HUES64 (cell line): Measurements from ENCODE around the gene ALPI.
"Not testable (repeated sequence)": the region's sequence is repeated elsewhere in the genome, so short reads cannot be mapped to it uniquely, and the experiment has no call there.

Experiments used
- H3K27ac ChIP-seq: 2 replicates; pipeline ENCODE4 v1.7.0; 2013; ENCODE audit warnings: low read depth, low read length, inconsistent platforms
- H3K27me3 ChIP-seq: 2 replicates; pipeline ENCODE4 v1.6.1; 2013; ENCODE audit warnings: mild to moderate bottlenecking, low read length; ENCODE audit not compliant: insufficient read depth
- H3K36me3 ChIP-seq: 2 replicates; pipeline ENCODE4 v1.6.1; 2013; ENCODE audit warnings: mild to moderate bottlenecking, low read length; ENCODE audit not compliant: insufficient read depth
- H3K4me1 ChIP-seq: 2 replicates; pipeline ENCODE4 v1.6.1; 2013; ENCODE audit warnings: mild to moderate bottlenecking, low read length, moderate library complexity; ENCODE audit not compliant: insufficient read depth
- H3K4me3 ChIP-seq: 2 replicates; pipeline ENCODE4 v1.5.1; 2013; ENCODE audit warnings: mild to moderate bottlenecking, low read length, moderate library complexity
- H3K9ac ChIP-seq: 2 replicates; pipeline ENCODE4 v1.6.1; 2013; ENCODE audit warnings: mild to moderate bottlenecking, low read depth, low read length
- H3K9me3 ChIP-seq: 2 replicates; pipeline ENCODE4 v1.6.1; 2013; ENCODE audit warnings: low read depth, low read length; ENCODE audit not compliant: insufficient read depth
- WGBS: fragments of 150-250, 120-280 bp; methylation state at CpG from one replicate; pipeline ENCODE4 v1.1.7; 2013; ENCODE audit warnings: missing lambda C conversion rate; 5-methylcytosine and 5-hydroxymethylcytosine counted together

Gene ALPI

DNA sequence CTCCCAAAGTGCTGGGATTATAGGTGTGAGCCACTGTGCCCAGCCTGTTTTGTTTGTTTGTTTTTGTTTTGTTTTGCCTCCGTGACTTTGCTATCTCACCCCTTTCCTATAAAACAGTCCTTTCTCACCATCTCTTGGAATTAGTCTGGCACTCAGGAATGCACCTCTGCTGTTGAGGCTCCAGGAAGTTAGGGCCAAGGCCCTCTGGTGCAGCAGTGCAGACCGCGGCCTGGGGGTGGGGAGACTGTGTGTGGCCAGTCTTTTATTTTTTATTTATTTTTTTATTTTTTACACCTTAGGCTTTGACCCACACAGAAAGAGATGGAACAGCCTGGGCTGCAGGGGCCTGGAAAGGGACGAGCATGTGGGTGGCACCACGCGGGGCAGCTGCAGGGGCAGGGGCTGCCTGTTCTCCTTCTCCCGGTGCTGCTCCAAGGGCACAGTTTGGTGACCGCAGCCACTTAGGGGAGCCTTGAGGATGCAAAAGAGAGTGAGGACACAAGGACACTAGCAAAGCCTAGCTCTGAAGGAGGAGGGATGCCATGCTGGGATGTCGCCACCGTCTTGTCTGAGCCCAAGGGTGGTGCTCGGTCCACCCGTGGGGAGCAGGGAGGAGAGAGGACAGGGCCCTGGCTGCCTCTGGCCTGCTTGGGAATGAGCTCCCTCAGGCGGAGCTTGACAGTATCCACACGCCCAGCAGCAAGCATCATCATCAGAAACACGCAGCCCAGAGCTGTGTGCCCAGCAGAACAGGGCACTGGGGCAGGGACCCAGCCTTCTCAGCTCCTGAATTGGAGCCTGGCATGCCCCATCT is 19.4 kb upstream of the ALPI start:
- Histone ChIP-seq H3K36me3 (no peaks in the 10 kb centered on the region), H3K4me3 (no peak overlapping the region), H3K27ac (no peak overlapping the region), H3K4me1 (0 out of 2 replicates have a peak, but pooled peaks cover 3% of the 10 kb centered on the region), H3K9ac (no peak overlapping the region), H3K27me3 (no peaks in the 10 kb centered on the region; the same call in 1 of the 2 replicates), H3K9me3 (no peaks in the 10 kb centered on the region)
- 87% methylated on average over 12 of the region's 15 CpGs for WGBS

DNA sequence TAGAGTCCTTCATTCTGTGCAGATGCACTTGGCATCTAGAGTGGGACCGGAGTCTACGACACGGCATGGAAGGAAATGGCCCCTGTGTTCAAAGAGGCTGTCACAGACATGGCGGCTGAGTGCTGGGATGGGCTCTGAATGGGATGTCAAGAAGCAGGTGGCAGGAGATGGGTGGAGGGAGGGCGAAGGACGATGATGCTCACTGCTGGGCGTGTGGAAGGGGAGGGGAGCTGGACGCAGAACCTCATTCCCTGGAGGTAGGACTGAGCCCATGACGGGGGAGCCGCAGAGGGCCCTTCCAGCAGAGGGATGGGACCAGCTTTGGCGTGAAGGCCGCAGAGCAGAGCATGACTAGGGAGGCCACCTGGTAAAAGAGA is 18.8 kb upstream of the ALPI start:
- Histone ChIP-seq H3K4me3 (no peak overlapping the region), H3K27me3 (no peaks in the 10 kb centered on the region; the same call in 1 of the 2 replicates), H3K9me3 (no peaks in the 10 kb centered on the region), H3K9ac (no peak overlapping the region), H3K36me3 (no peaks in the 10 kb centered on the region), H3K4me1 (0 out of 2 replicates have a peak, but pooled peaks cover 3% of the 10 kb centered on the region), H3K27ac (no peak overlapping the region)
- WGBS = 94% methylated on average over 12 of the region's 12 CpGs

DNA sequence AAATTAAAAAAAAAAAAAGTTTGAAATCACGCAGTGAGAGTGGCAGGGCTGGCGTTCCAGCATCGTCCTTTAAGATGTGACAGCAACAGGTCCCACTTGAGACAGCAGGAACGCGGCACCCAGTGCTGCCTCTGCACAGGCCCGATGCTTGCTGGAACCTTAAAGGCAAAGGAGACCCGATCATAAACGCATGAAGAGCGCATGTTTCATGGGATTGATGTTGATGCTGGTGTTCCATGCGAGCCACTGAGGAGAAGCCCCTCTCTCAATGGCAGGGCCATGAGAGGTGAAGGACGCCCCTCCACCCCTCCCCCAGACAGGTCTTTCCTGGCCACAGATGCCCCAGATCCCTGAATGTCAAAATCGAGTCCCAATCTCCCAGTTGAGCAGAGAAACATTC is 17.9 kb upstream of the ALPI start:
- Histone ChIP-seq H3K4me3 (no peak overlapping the region), H3K9me3 (no peaks in the 10 kb centered on the region), H3K9ac (no peak overlapping the region), H3K36me3 (no peaks in the 10 kb centered on the region), H3K4me1 (no peaks in the 10 kb centered on the region), H3K27me3 (no peaks in the 10 kb centered on the region; the same call in 1 of the 2 replicates), H3K27ac (no peak overlapping the region)
- WGBS = 90% methylated on average over 12 of the region's 12 CpGs

DNA sequence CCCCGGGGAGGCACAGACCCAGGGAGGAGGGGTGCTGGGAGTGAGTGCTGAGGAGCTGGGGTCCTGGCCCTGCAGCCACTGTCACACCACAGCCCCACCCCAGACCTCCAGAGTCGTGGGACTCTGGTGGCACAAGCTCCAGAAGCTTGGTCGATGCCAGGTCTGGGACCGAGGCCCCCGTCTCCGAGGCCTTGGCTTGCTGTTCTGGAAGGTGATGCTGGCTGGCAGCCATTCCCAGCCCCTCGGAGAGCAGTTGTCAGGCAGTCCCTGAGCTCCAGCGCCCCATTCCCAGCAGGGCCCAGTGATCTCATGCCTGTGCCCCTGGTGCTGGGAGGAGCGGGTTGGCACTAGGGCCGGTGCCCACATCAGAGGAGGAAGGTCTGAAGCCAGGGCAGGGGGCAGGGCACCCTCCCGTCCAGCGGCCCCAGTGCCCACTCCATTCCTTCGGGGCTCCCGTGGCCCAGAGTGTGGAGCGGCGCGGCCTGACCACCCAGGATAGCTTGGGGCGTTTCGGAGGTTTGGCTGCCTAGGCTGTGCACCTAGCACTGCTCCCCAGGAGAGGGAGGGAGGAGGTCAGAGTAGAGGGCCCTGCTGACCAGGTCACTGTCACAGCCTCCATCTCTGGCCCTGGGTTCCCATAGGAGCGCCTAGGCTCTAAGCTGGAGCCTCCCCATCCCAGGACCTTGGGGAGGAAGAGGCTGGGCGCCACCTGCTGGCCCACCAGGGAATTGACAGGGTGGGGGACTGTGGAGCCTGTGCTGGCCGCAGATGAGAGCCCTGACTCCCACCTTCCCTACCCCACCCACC is 16.8 kb upstream of the ALPI start:
- 84% methylated on average over 20 of the region's 22 CpGs for WGBS
- Histone ChIP-seq H3K27me3 (no peaks in the 10 kb centered on the region; the same call in 1 of the 2 replicates), H3K36me3 (no peaks in the 10 kb centered on the region), H3K4me3 (no peak overlapping the region), H3K4me1 (no peaks in the 10 kb centered on the region), H3K9me3 (no peaks in the 10 kb centered on the region), H3K27ac (no peak overlapping the region), H3K9ac (no peak overlapping the region)

DNA sequence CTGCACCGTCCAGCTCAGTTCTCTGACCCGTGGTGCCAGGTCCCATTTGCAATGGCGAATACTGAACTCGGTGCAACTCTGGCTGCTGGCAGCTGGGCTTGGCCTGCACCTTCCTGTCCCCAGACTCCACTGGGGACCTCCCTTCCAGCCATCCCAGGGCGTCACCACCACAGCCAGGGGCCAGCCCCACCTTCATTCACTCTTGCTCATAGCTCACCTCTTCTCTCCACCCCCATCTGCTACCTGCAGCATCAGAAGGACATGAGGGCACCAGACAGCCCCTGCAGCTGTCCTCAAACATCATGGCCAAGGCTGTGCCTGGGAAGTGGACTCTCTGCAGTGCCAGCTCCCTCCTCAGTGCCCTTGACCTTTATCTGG is 16.2 kb upstream of the ALPI start:
- 33% methylated on average over 4 of the region's 5 CpGs for WGBS
- no peak overlapping the region for H3K27ac ChIP-seq
- H3K36me3 ChIP-seq = no peaks in the 10 kb centered on the region

DNA sequence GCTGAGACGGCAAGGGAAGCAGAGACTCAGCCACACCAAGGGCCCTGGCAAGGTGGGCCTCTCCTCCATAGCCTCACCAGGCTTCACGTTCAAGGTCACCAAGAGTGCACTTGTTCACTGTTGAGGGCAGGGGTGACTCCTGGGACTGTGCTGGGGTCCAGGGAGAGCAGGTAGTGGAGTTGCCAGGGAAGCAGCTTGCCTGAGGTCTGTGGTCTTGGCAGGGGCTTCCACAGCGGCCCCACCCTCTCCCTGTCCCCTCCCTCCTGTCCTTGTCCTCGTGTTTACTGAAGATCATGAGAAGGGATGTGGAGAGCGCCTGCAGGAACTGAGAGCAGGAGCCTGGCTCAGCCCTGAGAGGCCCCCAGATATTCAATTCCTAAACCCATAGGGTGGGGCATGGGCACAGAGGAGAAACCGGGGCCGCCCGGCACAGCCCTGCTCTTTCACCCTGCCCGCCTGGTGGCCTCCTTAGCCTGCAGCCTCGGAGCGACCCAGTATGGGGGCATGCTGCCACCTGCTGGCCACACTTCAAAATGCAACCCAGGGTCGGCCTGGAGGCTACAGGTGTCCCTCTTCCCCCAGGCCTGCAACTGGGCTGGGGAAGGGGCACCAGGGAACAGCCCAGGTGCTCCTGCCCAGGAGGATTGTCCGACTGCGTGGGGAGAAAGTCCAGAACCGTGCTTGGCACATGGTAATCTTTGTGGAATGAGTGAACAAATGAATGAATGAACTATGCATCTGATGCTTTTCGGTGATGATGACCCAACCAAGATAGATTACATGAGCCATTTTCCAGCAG is 15.5 kb upstream of the ALPI start:
- H3K27me3 ChIP-seq, H3K9me3 ChIP-seq, H3K36me3 ChIP-seq, H3K27ac ChIP-seq, H3K4me1 ChIP-seq, H3K9ac ChIP-seq, H3K4me3 ChIP-seq: not testable (repeated sequence)
- WGBS = 27% methylated on average over 16 of the region's 16 CpGs

More for the DNA sequence above, 16.2 kb upstream of the ALPI start:
- no peaks in the 10 kb centered on the region for H3K4me1 ChIP-seq
- H3K27me3 ChIP-seq = no peaks in the 10 kb centered on the region; the same call in 1 of the 2 replicates
- H3K4me3 ChIP-seq = no peak overlapping the region
- no peaks in the 10 kb centered on the region for H3K9me3 ChIP-seq
- H3K9ac ChIP-seq = no peak overlapping the region

DNA sequence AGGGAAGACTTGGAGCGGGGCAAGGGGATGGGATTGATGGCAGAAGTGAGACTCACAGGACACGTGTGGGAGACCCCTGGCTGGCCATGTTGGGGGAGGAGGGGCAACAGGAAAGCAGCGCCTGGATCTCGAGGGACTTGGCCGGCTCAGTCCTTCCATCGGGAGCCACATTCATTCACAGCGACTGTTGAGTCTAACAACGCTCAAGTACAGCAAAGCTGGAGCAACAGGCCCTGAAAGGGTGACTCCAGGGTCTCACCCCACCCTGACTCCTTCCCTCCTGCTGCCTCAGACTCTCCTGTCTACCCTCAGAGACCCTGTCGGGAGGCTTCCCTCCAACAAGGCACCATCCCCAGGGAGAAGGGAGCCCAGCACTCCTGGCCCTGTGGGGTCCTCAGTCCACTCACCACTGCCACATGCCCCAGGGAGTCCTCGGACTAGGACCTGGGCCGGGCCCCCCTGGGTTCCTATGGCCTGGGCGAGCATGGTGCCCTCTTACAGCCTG is 14.8 kb upstream of the ALPI start:
- Histone ChIP-seq H3K4me1 (no peaks in the 10 kb centered on the region), H3K9me3 (no peaks in the 10 kb centered on the region), H3K27me3 (no peaks in the 10 kb centered on the region; the same call in 1 of the 2 replicates), H3K9ac (no peak overlapping the region), H3K36me3 (no peaks in the 10 kb centered on the region), H3K27ac (no peak overlapping the region), H3K4me3 (no peak overlapping the region)
- 86% methylated on average over 12 of the region's 12 CpGs for WGBS

DNA sequence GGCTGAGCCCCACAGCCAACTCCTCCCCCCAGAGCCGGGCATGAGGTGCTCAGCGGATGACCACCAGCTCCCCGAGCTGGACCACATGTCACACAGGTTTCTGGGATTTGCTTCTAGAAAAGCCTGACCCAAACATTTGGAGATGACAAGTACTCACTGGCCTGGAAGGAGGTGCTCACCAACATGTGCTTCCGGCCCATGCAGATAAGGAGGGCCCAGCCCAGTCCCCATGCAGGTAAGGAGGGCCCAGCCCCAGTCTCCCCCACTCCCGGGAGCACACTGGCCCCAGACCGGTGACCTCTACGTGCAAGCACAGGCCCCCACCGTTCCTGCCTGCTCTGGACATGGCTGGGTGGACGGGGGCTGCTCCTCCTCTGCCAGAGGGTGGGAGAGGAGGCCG is 14.0 kb upstream of the ALPI start:
- not testable (repeated sequence) for H3K4me3 ChIP-seq, H3K4me1 ChIP-seq, H3K27me3 ChIP-seq, H3K27ac ChIP-seq, H3K9me3 ChIP-seq, H3K9ac ChIP-seq, H3K36me3 ChIP-seq
- 88% methylated on average over 7 of the region's 10 CpGs for WGBS

DNA sequence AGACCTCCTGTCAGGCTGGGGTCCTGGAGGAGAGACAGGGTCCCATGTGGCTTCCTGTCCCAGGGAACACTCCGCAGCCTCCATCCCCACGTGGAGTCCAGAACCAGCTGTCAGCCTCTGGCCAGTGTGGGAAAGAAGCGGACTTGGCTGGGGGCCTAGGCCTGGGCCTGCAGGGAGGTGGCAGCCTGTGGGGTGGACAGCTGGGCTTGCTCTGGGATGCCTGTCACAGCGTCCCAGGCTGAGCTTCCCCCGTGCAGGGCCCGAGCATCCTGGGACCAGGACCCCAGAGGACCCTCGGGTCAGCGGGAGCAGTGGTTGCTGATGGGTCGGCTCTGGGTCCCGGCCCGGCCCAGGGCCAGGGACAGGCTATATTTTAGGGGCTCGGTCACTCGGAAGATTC is 13.5 kb upstream of the ALPI start:
- not testable (repeated sequence) for H3K27me3 ChIP-seq, H3K9ac ChIP-seq, H3K9me3 ChIP-seq, H3K27ac ChIP-seq, H3K36me3 ChIP-seq, H3K4me3 ChIP-seq, H3K4me1 ChIP-seq
- WGBS = 84% methylated on average over 13 of the region's 13 CpGs

DNA sequence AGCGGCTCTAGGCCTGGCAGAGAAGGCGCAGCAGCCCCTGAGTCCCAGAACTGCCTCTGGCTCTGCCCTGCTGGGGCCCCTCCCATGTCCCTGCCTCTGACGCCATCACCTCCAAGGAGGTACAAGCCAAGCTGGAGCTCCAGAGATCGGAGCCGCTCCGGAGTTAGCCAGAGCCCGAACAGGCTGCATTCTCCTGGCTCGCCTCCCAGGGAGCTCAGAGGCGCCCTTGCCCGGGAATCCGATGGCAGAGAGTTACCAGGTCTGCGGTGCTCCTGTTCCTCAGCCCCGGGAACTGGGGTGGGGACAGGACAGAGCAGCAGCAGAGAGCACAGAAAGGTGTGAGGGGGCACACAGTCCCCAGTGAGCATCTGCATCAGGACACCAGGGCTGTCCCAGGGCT is 12.9 kb upstream of the ALPI start:
- 99% methylated on average over 5 of the region's 13 CpGs for WGBS
- not testable (repeated sequence) for H3K9me3 ChIP-seq, H3K4me3 ChIP-seq, H3K9ac ChIP-seq, H3K36me3 ChIP-seq, H3K27me3 ChIP-seq, H3K4me1 ChIP-seq, H3K27ac ChIP-seq
